ENCODE data around the gene RBM44.

- TF ChIP-seq, protein P1, sequence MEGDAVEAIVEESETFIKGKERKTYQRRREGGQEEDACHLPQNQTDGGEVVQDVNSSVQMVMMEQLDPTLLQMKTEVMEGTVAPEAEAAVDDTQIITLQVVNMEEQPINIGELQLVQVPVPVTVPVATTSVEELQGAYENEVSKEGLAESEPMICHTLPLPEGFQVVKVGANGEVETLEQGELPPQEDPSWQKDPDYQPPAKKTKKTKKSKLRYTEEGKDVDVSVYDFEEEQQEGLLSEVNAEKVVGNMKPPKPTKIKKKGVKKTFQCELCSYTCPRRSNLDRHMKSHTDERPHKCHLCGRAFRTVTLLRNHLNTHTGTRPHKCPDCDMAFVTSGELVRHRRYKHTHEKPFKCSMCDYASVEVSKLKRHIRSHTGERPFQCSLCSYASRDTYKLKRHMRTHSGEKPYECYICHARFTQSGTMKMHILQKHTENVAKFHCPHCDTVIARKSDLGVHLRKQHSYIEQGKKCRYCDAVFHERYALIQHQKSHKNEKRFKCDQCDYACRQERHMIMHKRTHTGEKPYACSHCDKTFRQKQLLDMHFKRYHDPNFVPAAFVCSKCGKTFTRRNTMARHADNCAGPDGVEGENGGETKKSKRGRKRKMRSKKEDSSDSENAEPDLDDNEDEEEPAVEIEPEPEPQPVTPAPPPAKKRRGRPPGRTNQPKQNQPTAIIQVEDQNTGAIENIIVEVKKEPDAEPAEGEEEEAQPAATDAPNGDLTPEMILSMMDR (conservative IDR thresholded peaks at IDR 0.05; ENCODE audit: low read depth, low read length): no peak
- TF ChIP-seq EZH2 (IDR thresholded peaks at IDR 0.05; ENCODE audit: borderline replicate concordance, low read depth, low read length, poor library complexity, severe bottlenecking): no peak
These were observed 78.4 kb downstream of the RBM44 start for GRCh38 chr2:237876951-237877491.
